Large intestine (tissue), 1 donor: ENCODE results near the gene IPP. TPM values are rescaled to one million over a fixed set of nuclear protein-coding genes. Genes with fewer than 3 reads are reported as not detected.

Experiments
- polyA plus RNA-seq: library from polyadenylated mRNA; unstranded; fragments of 120-200 nt; gene quantifications from one replicate; pipeline ENCODE4 v1.2.1, GENCODE V29; 2013

IPP gene
- polyA plus RNA-seq, 1 donor: 16.8 TPM

Other genes starting within 250 kb of the IPP start
- gene PRDX1, start 228.8 kb downstream of the IPP start, polyA plus RNA-seq: 239 TPM
- 256 TPM for gene AKR1A1, start 199.8 kb downstream of the IPP start, polyA plus RNA-seq
- 153 TPM for gene NASP, start 166.6 kb downstream of the IPP start, polyA plus RNA-seq
- 0.88 TPM for gene CCDC17, start 126.6 kb downstream of the IPP start, polyA plus RNA-seq
- 99.3 TPM for gene GPBP1L1, start 64.1 kb downstream of the IPP start, polyA plus RNA-seq
- gene TMEM69, start 62.5 kb downstream of the IPP start, polyA plus RNA-seq: 42.7 TPM
- 49.7 TPM for gene MAST2, start 53.0 kb upstream of the IPP start, polyA plus RNA-seq